Kidney (tissue), 14 donors: ENCODE measurements around the gene BABAM2. TPM values are rescaled to one million over a fixed set of nuclear protein-coding genes. Genes with fewer than 3 reads are reported as not detected.
A peak's percentile ranks its signal among the peaks of the same experiment; 100 is the strongest.

ENCODE experiments used
- DNase-seq, 5 donors: peaks; one replicate each; pipeline ENCODE4 v3.0.0-alpha.2; 2013 to 2020
- FAIRE-seq: peaks from 2 replicates; lab custom pipeline; 2012; peaks lifted over from hg19 to GRCh38; lab: Jason Lieb, UNC
- H3K27ac ChIP-seq, 2 donors: one replicate each; pipeline ENCODE4 v1.7.0; 2013; ENCODE audit warnings: low read depth in 2 of 2, low read length in 2 of 2, inconsistent platforms in 1 of 2
- H3K27me3 ChIP-seq: one replicate; pipeline ENCODE4 v1.7.1; 2013; ENCODE audit warnings: low read length, inconsistent platforms; ENCODE audit not compliant: control insufficient read depth, insufficient read depth
- H3K36me3 ChIP-seq, 3 donors: one replicate each; pipeline versions ENCODE4 v1.7.0 to v1.7.1; 2013; ENCODE audit warnings: low read length in 3 of 3, control low read depth in 1 of 3, inconsistent platforms in 1 of 3; ENCODE audit not compliant: insufficient read depth in 3 of 3, control insufficient read depth in 2 of 3
- H3K4me1 ChIP-seq, 3 donors: one replicate each; pipeline versions ENCODE4 v1.7.0 to v1.7.1; 2013; ENCODE audit warnings: low read length in 3 of 3, inconsistent platforms in 1 of 3, low read depth in 1 of 3; ENCODE audit not compliant: control insufficient read depth in 2 of 3, insufficient read depth in 2 of 3
- H3K4me3 ChIP-seq, 3 donors: one replicate each; pipeline versions ENCODE4 v1.7.0 to v1.8.1; 2013; ENCODE audit warnings: low read length in 3 of 3, control low read depth in 1 of 3, inconsistent platforms in 1 of 3
- H3K9ac ChIP-seq, 3 donors: one replicate each; pipeline versions ENCODE4 v1.7.0 to v1.7.1; 2013; ENCODE audit warnings: low read length in 3 of 3, control low read depth in 1 of 3, inconsistent platforms in 1 of 3
- H3K9me3 ChIP-seq, 3 donors: one replicate each; pipeline versions ENCODE4 v1.7.0 to v1.7.1; 2013; ENCODE audit warnings: low read length in 3 of 3, control low read depth in 1 of 3, inconsistent platforms in 1 of 3; ENCODE audit not compliant: control insufficient read depth in 2 of 3, insufficient read depth in 1 of 3
- CTCF ChIP-seq: IDR thresholded peaks from 3 replicates; pipeline ENCODE4 v1.5.1; 2012; ENCODE audit warnings: mild to moderate bottlenecking, moderate library complexity, borderline replicate concordance; ENCODE audit not compliant: insufficient read depth; ENCODE audit errors: extremely low read depth
- intact Hi-C: fragments of 100-400 bp; cut with DNase I; formaldehyde crosslinking; loops from one replicate; pipeline ENCODE4 v1.11.1; 2022
- polyA plus RNA-seq: library from polyadenylated mRNA; stranded (reverse); fragments of 350-450 nt; fragmentation: Illumina TruSeq; extraction: RNeasy Lipid Tissue Mini Kit (QIAGEN cat#74804); gene quantifications from one replicate; pipeline ENCODE4 v1.2.3, GENCODE V29; 2014; ENCODE audit warnings: low read depth, low replicate concordance; ENCODE audit not compliant: insufficient read depth
- total RNA-seq: library from RNA; stranded (reverse); fragmentation: NEBNext Ultra II Directional; extraction: Animal tissue kit (Norgen Biotek cat#: 25700); gene quantifications from one replicate; pipeline ENCODE4 v1.2.1, GENCODE V29; 2021
- donor health status: control.
- donor health status: control.
- donor health status: control.
- donor health status: control.
- donor health status: control.
- donor health status: DM: yes; HTN: yes; CAD: no.
- donor health status: Normal renal cell carcinoma (clear cell type).

The BABAM2 gene
- total and polyA plus RNA-seq, 2 donors from 2014 or later = 68.4 to 74.1 TPM

GRCh38 chr2:28340312-28341202 lies 450.0 kb downstream of the BABAM2 start:
- intact Hi-C loops = no loop called here

GRCh38 chr2:28341208-28341891 lies 450.8 kb downstream of the BABAM2 start:
- intact Hi-C loops = no loop called here
- no peak overlapping the region for H3K4me3 ChIP-seq
- H3K27me3 ChIP-seq = no peaks in the 10 kb centered on the region
- peaks cover 0 to 18% (median 12%) of the 10 kb centered on the region in 3 donors for H3K4me1 ChIP-seq
- no peak overlapping the region for H3K27ac ChIP-seq
- no peak overlapping the region for H3K9ac ChIP-seq
- no peak for FAIRE-seq
- no peak for TF ChIP-seq CTCF
- H3K36me3 ChIP-seq = no peaks in the 10 kb centered on the region
- no peaks in the 10 kb centered on the region for H3K9me3 ChIP-seq
- DNase-seq = peak in 1 of 5 donors; percentile 58

More at GRCh38 chr2:28340312-28341202, 450.0 kb downstream of the BABAM2 start:
- H3K4me1 ChIP-seq = peaks cover 0 to 18% (median 12%) of the 10 kb centered on the region in 3 donors
- no peak overlapping the region for H3K27ac ChIP-seq
- H3K9ac ChIP-seq = no peak overlapping the region
- H3K36me3 ChIP-seq = no peaks in the 10 kb centered on the region
- FAIRE-seq (no peak), DNase-seq (peak in 1 of 5 donors; percentile 48)
- H3K9me3 ChIP-seq = no peaks in the 10 kb centered on the region
- H3K4me3 ChIP-seq = no peak overlapping the region
- no peak for TF ChIP-seq CTCF
- H3K27me3 ChIP-seq = no peaks in the 10 kb centered on the region

GRCh38 chr2:28342081-28342967 lies 451.8 kb downstream of the BABAM2 start:
- Histone ChIP-seq H3K9me3 (no peaks in the 10 kb centered on the region), H3K4me1 (peaks cover 0 to 14% (median 12%) of the 10 kb centered on the region in 3 donors), H3K27ac (peak overlapping the region in 1 of 2 donors; percentile 57), H3K36me3 (no peaks in the 10 kb centered on the region), H3K9ac (no peak overlapping the region), H3K27me3 (no peaks in the 10 kb centered on the region), H3K4me3 (no peak overlapping the region)
- intact Hi-C loops = no loop called here
- no peak for TF ChIP-seq CTCF
- FAIRE-seq (no peak), DNase-seq (peak in 2 of 5 donors; percentile 51 to 93)
